ENCODE results near the gene PDE4B.

PDE4B gene

DNA sequence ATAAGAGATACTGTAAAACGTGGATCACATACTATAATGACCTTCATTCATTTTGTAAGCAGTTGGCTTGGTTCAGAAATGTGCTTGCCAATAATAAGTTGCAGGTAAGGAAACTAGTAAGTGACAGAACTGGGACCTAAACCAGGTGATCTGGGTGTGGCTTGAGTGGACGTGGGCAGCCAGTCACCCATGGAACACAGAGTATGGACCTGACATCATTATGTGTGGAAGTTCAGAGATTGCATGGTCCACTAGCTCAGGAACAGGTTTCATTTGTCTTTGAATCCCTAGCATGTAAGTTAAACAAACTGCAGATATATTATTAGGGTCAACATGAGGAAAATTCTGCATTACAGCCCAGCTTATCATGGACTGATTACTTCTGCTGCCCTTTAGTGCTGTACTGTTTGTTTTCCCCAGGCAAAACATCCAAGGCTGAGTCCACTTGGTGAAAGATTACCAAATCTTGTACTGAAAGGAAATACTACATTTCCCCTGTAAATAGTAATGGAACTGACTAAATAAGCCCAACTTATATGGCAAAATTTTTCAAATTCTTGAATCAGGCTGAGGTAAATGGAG is 414.0 kb downstream of the PDE4B start:
- TF ChIP-seq, protein P1, sequence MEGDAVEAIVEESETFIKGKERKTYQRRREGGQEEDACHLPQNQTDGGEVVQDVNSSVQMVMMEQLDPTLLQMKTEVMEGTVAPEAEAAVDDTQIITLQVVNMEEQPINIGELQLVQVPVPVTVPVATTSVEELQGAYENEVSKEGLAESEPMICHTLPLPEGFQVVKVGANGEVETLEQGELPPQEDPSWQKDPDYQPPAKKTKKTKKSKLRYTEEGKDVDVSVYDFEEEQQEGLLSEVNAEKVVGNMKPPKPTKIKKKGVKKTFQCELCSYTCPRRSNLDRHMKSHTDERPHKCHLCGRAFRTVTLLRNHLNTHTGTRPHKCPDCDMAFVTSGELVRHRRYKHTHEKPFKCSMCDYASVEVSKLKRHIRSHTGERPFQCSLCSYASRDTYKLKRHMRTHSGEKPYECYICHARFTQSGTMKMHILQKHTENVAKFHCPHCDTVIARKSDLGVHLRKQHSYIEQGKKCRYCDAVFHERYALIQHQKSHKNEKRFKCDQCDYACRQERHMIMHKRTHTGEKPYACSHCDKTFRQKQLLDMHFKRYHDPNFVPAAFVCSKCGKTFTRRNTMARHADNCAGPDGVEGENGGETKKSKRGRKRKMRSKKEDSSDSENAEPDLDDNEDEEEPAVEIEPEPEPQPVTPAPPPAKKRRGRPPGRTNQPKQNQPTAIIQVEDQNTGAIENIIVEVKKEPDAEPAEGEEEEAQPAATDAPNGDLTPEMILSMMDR (IDR thresholded peaks at IDR 0.05): no peak
- Histone ChIP-seq H3K27me3 (no peaks in the 10 kb centered on the region), H3K36me3 (no peaks in the 10 kb centered on the region), H3K4me3 (ENCODE audit: low read depth in 1 of 2, low read length in 1 of 2) (no peak overlapping the region), H3K27ac (no peak overlapping the region), H3K9me3 (no peaks in the 10 kb centered on the region), H3K4me1 (ENCODE audit: control insufficient read depth in 1 of 2, insufficient read depth in 1 of 2, low read depth in 1 of 2, low read length in 1 of 2) (no peaks in the 10 kb centered on the region)

DNA sequence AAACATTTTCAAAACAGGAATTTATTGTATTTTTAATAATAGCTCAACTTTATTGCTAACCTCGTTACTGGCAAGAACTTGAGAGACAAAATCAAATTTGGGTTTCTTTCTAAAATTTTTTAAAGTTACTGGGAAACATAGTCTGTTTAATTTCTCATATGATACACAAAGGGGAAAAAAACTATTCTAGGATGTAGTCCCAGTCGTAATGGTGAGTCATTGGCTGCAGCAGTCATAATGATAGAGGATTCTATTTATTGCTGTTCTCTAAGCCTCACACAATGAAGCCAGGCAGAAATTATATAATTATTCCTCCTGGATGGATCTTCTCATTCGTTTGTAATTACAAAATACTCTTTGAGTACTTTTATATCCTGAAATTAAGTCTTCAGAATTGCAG is 414.8 kb downstream of the PDE4B start:
- TF ChIP-seq, protein P1 (IDR thresholded peaks at IDR 0.05): no peak
- no peaks in the 10 kb centered on the region for H3K36me3 ChIP-seq
- no peaks in the 10 kb centered on the region for H3K9me3 ChIP-seq
- no peak overlapping the region for H3K27ac ChIP-seq
- H3K4me3 ChIP-seq (ENCODE audit: low read depth in 1 of 2, low read length in 1 of 2): no peak overlapping the region
- no peaks in the 10 kb centered on the region for H3K4me1 ChIP-seq (ENCODE audit: control insufficient read depth in 1 of 2, insufficient read depth in 1 of 2, low read depth in 1 of 2, low read length in 1 of 2)
- H3K27me3 ChIP-seq: no peaks in the 10 kb centered on the region

DNA sequence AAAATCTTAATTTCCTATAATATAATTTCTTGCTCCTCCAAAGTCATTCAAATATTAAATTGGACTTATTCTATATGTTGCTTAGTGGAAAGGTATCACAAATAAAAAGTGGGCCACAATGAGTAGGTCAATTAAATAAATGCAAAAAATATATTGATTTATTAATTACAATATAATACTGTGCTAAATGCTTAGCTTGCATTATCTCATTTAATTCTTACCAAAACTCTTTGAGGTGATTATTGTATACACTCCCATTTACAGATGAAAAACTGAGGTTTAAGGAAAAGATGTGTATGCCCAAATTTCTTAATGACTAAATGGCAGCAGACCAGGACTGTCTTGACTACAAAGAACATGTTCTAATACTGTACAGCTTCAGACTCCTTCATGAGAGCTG is 415.9 kb downstream of the PDE4B start:
- H3K4me1 ChIP-seq (ENCODE audit: control insufficient read depth in 1 of 2, insufficient read depth in 1 of 2, low read depth in 1 of 2, low read length in 1 of 2): no peaks in the 10 kb centered on the region
- TF ChIP-seq, protein P1 (IDR thresholded peaks at IDR 0.05): no peak
- no peaks in the 10 kb centered on the region for H3K36me3 ChIP-seq
- H3K27ac ChIP-seq: no peak overlapping the region
- H3K4me3 ChIP-seq (ENCODE audit: low read depth in 1 of 2, low read length in 1 of 2): no peak overlapping the region
- no peaks in the 10 kb centered on the region for H3K27me3 ChIP-seq
- no peaks in the 10 kb centered on the region for H3K9me3 ChIP-seq

- Histone ChIP-seq H3K9me3 (no peaks in the 10 kb centered on the region), H3K27me3 (no peaks in the 10 kb centered on the region), H3K4me3 (ENCODE audit: low read depth in 1 of 2, low read length in 1 of 2) (no peak overlapping the region), H3K27ac (no peak overlapping the region), H3K36me3 (no peaks in the 10 kb centered on the region), H3K4me1 (ENCODE audit: control insufficient read depth in 1 of 2, insufficient read depth in 1 of 2, low read depth in 1 of 2, low read length in 1 of 2) (no peaks in the 10 kb centered on the region)
- TF ChIP-seq, protein P1 (IDR thresholded peaks at IDR 0.05): no peak
These were observed 418.0 kb downstream of the PDE4B start for GRCh38 chr1:66210635-66211244.

GRCh38 chr1:66211521-66211920 is 418.8 kb downstream of the PDE4B start:
- no peaks in the 10 kb centered on the region for H3K9me3 ChIP-seq
- TF ChIP-seq, protein P1 (IDR thresholded peaks at IDR 0.05): no peak
- H3K27me3 ChIP-seq: no peaks in the 10 kb centered on the region
- H3K4me1 ChIP-seq (ENCODE audit: control insufficient read depth in 1 of 2, insufficient read depth in 1 of 2, low read depth in 1 of 2, low read length in 1 of 2): no peaks in the 10 kb centered on the region
- no peak overlapping the region for H3K27ac ChIP-seq
- H3K4me3 ChIP-seq (ENCODE audit: low read depth in 1 of 2, low read length in 1 of 2): no peak overlapping the region
- no peaks in the 10 kb centered on the region for H3K36me3 ChIP-seq

Data from neutrophil (primary cell).